Inflammatory macrophage treated with lipopolysaccharide for 4 hours (primary cell): Measurements from ENCODE around the gene CGNL1.

Source experiments
- DNase-seq: peaks from one replicate; pipeline ENCODE4 v3.0.0-alpha.2; 2020

CGNL1 gene

GRCh38 chr15:57580866-57581265 lies 204.6 kb downstream of the CGNL1 start:
- no peak for DNase-seq

- no peak for DNase-seq
These were observed 205.8 kb downstream of the CGNL1 start for GRCh38 chr15:57582090-57582489.

- no peak for DNase-seq
These were observed 207.0 kb downstream of the CGNL1 start for GRCh38 chr15:57583282-57583681.

- DNase-seq: no peak
These were observed 207.4 kb downstream of the CGNL1 start for GRCh38 chr15:57583720-57584119.

GRCh38 chr15:57586661-57587424 lies 210.5 kb downstream of the CGNL1 start:
- peak; percentile 73 for DNase-seq

GRCh38 chr15:57589281-57589680 lies 213.0 kb downstream of the CGNL1 start:
- peak; percentile 35 for DNase-seq

GRCh38 chr15:57589754-57590153 lies 213.4 kb downstream of the CGNL1 start:
- no peak for DNase-seq

- no peak for DNase-seq
These were observed 215.0 kb downstream of the CGNL1 start for GRCh38 chr15:57591237-57591821.

GRCh38 chr15:57591822-57592367 lies 215.6 kb downstream of the CGNL1 start, which contains the start of gene MYZAP:
MYZAP (plus strand) TSS chr15:57591904; CDS start chr15:57592035, 131 bp downstream.
- peak; percentile 29 for DNase-seq

GRCh38 chr15:57592426-57592825 lies 216.1 kb downstream of the CGNL1 start:
- DNase-seq: no peak

GRCh38 chr15:57592836-57593420 lies 216.6 kb downstream of the CGNL1 start:
- DNase-seq: no peak

- no peak for DNase-seq
These were observed 218.2 kb downstream of the CGNL1 start for GRCh38 chr15:57594479-57594878.

GRCh38 chr15:57595011-57595866 lies 218.9 kb downstream of the CGNL1 start:
- DNase-seq: no peak

- DNase-seq: no peak
These were observed 220.1 kb downstream of the CGNL1 start for GRCh38 chr15:57596301-57596855.

GRCh38 chr15:57596978-57597377 lies 220.7 kb downstream of the CGNL1 start:
- DNase-seq: no peak

GRCh38 chr15:57597431-57597830 lies 221.1 kb downstream of the CGNL1 start:
- DNase-seq: no peak

- DNase-seq: no peak
These were observed 222.0 kb downstream of the CGNL1 start for GRCh38 chr15:57598346-57598745.

- no peak for DNase-seq
These were observed 223.0 kb downstream of the CGNL1 start for GRCh38 chr15:57599296-57599810.

- no peak for DNase-seq
These were observed 223.9 kb downstream of the CGNL1 start for GRCh38 chr15:57600197-57600596.
